UCSD-AML1 (cell line): ENCODE results near the gene CWC22.
"Not testable (repeated sequence)": the region's sequence is repeated elsewhere in the genome, so short reads cannot be mapped to it uniquely, and the experiment has no call there.

ENCODE experiments used
- DNase-seq: peaks from one replicate; lab custom pipeline; 2025; ENCODE audit not compliant: unreplicated experiment; lab: John Stamatoyannopoulos, UW

CWC22 gene

DNA sequence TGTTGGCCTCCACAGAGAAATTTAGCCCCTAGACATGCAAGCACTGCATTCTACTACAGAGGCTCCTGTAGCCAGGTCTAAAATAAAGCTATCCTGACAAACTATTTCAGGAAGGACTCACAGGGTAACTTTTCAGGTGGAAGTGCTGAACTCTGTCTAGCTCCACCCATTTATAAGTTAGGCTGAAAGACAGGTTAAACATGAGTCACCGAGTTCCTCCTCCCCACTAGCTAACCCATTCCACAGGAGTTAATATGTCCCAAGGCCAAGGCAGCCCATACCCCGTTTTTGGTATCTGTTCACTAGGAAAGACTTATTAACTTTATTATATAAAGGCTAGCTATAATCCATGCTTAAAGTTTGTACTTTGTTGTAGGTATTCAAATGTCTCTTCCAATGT, 3.5 kb downstream of the CWC22 start:
- no peak for DNase-seq

GRCh38 chr2:180003073-180003472, 4.0 kb downstream of the CWC22 start:
- no peak for DNase-seq

GRCh38 chr2:180002198-180002770, 4.8 kb downstream of the CWC22 start:
- DNase-seq: no peak

DNA sequence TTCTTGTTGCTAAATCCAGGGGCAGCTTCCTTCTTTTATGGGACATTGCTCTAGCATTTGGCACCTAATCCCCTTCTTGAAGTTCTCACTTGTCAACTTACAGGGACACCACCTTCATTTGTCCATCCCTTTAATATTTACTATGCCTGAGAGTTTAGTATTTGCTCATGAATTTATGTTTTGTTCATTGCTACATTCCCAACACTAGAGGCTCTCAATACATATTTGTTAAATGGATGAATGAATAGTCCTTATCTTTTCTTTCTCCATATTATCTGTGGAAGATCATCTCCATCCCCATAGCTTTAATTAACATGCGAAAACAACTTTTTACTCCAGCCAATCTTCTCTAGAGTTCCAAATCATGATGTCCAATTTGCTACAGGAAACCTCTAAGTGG, 5.4 kb downstream of the CWC22 start:
- no peak for DNase-seq

DNA sequence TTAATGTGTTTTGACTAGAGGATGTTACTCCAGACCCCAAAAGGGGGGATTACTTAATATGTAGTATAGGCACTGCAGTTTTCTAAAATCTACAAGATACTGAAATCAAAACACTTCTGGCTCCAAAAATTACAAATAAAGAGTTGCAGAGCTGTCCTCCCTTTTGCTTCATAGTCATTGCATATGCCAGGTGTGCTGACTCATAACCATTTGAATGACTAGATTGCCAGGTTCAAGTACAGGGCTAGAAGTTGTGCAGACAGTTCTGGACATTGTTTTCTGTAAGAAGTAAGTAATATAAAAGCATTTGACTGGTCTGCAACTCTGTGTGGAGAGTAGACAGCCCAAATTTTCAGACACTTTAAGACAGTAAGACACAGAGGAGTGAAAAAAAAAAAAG, 6.7 kb downstream of the CWC22 start:
- no peak for DNase-seq

GRCh38 chr2:179999000-179999399, 8.1 kb downstream of the CWC22 start:
- no peak for DNase-seq

DNA sequence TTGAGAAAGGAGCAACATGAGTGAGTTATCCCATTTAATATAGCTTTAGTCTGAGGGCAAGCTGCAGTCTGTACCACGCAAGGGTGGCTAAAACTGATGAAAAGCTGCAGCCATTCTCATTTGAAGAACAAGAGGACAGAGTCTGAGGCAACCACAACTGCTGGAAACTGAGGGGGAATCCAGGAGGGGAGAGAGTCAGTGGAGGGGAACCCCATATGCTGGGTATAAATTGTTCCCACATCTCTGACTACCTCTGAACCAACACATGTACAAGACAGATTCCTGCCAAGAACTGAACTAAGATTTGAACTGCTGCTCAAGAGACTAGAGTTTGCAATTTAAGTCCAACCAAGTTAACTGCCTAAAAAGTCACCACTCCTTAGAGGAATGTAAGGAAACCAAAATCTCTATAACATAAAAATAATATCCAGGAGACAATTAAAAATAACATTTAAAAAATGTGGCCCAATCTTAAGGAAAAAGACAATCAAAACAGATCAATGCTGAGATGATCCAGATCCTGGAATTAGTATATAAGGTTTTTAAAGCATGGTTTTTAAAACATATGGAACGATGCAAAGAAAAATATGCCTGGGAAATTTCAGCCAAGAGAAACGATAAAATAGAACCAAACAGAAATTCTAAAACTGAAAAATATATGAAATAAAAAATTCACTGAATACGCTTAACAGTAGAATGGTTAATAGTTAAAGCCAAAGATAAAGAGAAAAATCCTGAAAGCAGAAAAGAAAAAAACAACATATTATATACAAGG, 11.2 kb downstream of the CWC22 start:
- DNase-seq: peak; percentile 6

- DNase-seq: peak; percentile 34
Measured at GRCh38 chr2:179991344-179991743, 15.8 kb downstream of the CWC22 start.

- DNase-seq: no peak
Measured at GRCh38 chr2:179990676-179991317, 16.3 kb downstream of the CWC22 start.

- DNase-seq: no peak
Measured at GRCh38 chr2:179987916-179988315, 19.2 kb downstream of the CWC22 start.

DNA sequence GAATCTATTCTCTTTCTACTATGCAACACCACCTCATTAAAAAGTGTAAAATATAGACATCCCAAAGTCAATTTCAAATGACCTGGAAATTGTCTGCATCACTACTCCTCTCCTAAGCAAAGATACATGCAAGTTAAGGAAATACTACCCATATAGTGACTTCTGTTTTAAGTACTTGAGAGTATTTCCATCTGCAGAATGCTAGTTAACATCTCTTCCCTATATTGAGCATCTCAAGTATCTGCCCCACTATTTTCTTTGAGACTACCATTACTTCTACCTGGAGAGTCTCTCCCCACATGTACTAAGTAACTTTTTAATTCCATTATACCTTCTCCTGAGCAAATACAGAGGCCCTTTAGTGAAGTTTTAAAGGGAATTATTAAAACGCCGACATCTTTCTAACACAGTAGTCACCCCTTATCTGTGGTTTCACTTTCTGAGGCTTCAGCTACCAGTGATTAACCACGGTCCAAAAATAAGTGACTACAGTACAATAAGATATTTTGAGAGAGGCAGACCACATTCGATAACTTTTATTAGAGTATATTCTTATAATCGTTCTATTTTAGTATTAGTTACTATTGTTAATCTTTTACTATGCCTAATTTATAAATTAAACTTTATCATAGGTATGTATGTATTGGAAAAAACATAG, 21.8 kb downstream of the CWC22 start:
- no peak for DNase-seq

GRCh38 chr2:179983250-179983932, 23.7 kb downstream of the CWC22 start:
- DNase-seq: no peak

GRCh38 chr2:179981085-179981484, 26.0 kb downstream of the CWC22 start:
- DNase-seq: no peak

GRCh38 chr2:179974761-179975160, 32.3 kb downstream of the CWC22 start:
- DNase-seq: no peak

DNA sequence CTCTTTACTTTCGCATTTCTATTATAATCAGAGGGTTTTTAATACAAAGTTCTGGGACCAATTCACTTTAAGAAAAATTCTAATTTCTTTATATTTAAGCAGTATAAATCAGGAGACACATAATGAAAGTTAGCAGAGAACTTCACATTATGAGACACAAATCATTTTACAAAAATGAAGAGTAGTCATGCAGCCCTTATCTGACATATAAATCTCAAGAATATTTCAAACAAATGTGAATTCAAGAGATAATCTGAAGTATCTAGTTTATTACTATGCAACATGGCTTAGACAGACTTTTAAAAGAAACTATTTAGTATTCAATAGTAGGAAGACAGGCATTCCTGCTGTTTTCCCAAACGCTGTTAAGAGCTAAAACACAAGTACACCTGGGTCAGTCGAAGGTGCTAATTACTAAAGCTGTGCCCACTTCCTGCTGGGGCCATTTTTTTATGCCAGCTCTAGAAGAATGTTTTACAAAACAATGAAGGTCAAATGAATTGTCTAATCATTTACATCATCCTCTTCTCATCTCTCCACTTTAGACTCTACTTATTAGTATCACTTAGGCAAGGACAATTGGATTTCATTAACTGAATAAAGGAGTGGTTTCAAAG, 40.2 kb downstream of the CWC22 start:
- DNase-seq: no peak

- no peak for DNase-seq
Measured at GRCh38 chr2:179965291-179966258, 41.5 kb downstream of the CWC22 start.

DNA sequence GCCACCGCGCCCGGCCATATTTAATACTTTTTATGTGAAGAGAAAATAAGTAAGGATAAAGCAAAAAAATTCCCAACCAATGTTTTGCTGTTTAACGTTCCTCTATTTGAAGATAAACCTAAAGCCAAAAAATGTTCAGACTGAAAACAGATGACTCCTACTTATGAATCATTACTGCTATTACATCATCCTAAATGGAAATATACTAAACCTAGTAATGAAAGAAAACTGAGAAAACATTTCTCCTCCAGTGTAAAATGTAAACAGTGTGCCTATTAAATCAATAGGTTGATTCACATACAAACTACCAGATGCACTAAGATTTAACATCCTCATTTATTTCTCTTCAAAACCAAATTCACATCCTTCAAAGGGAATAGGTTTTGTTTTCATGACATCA, 43.5 kb downstream of the CWC22 start:
- no peak for DNase-seq

DNA sequence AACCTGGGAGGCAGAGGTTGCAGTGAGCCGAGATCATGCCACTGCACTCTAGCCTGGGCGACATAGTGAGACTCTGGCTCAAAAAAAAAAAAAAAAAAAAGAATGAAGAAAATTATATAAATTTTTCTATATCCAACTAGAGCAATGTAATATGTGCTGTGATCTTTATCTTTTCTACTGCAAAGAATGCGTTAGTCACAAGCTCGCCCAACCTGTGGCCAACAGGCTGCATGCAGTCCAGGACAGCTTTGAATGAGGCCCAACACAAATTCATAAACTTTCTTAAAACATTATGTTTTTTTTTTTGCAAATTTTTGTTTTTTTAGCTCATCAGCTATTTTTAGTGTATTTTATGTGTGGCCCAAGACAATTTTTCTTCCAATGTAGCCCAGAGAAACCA, 48.8 kb downstream of the CWC22 start:
- not testable (repeated sequence) for DNase-seq

GRCh38 chr2:179954026-179954425, 53.1 kb downstream of the CWC22 start:
- no peak for DNase-seq

DNA sequence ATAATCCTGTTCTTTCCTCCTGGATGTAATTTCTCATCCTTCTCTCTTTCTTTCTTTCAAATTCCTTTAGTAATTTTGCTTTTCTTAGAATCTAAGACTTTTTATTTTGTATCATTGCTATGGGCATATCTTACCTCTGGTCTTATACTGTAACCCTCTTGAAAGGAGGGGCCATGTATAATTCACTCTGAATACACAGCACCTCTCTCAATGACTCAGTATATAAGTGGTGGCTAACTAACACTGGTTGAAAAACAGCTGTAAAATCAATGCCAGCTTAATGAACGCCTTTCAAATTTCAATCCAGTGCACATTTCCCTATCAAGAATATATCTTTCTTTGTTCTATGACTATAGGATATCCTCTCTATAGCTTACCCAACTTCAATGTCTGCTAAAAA, 53.7 kb downstream of the CWC22 start:
- no peak for DNase-seq
